ENCODE data around the gene SRGAP2C.
"Not testable (repeated sequence)": the region's sequence is repeated elsewhere in the genome, so short reads cannot be mapped to it uniquely, and the experiment has no call there.

GRCh38 chr1:121165296-121165695 lies 19.5 kb upstream of the SRGAP2C start:
- TF ChIP-seq CTCF, POLR2A (IDR thresholded peaks at IDR 0.05): not testable (repeated sequence)
